Testis (tissue), 3 donors: ENCODE measurements around the gene TAS2R3. TPM values are rescaled to one million over a fixed set of nuclear protein-coding genes. Genes with fewer than 3 reads are reported as not detected.

Experiments used
- DNase-seq: peaks from one replicate; pipeline ENCODE4 v3.0.0-alpha.2; 2019
- H3K27ac ChIP-seq, 2 donors: fragments of 200-600 bp; sonication (generic); one replicate each; pipeline ENCODE4 v1.5.1; 2019
- H3K27me3 ChIP-seq: fragments of 200-600 bp; sonication (generic); one replicate; pipeline ENCODE4 v1.5.1; 2019
- H3K36me3 ChIP-seq: fragments of 200-600 bp; sonication (generic); one replicate; pipeline ENCODE4 v1.5.1; 2017; ENCODE audit warnings: low read depth; ENCODE audit errors: missing control alignments
- H3K4me1 ChIP-seq: fragments of 200-600 bp; sonication (generic); one replicate; pipeline ENCODE4 v1.5.1; 2019
- H3K4me3 ChIP-seq, 2 donors: fragments of 200-600 bp; sonication (generic); one replicate each; pipeline ENCODE4 v1.5.1; 2017 to 2019
- H3K9me3 ChIP-seq: fragments of 200-600 bp; sonication (generic); one replicate; pipeline ENCODE4 v1.5.1; 2017
- POLR2A ChIP-seq: fragments of 450-650 bp; IDR thresholded peaks from one replicate; pipeline ENCODE4 v1.6.1; 2017; ENCODE audit warnings: antibody characterized with exemption, mild to moderate bottlenecking, moderate library complexity
- WGBS, 2 donors: methylation state at CpG; one replicate each; pipeline ENCODE4 v1.1.5; 2018; 5-methylcytosine and 5-hydroxymethylcytosine counted together
- intact Hi-C: fragments of 100-400 bp; cut with DNase I; formaldehyde crosslinking; loops from one replicate; pipeline ENCODE4 v1.15.1; 2023; ENCODE audit warnings: low total_unique reads
- polyA plus RNA-seq: library from polyadenylated mRNA; stranded (reverse); fragments of 350-450 nt; fragmentation: Illumina TruSeq; extraction: RNeasy Lipid Tissue Mini Kit (QIAGEN cat#74804); gene quantifications from one replicate; pipeline ENCODE4 v1.2.3, GENCODE V29; 2014; ENCODE audit warnings: low read depth, low replicate concordance; ENCODE audit not compliant: insufficient read depth
- total RNA-seq, 2 donors: library from RNA; depleted of rRNA; stranded (reverse); fragments of >200 nt; gene quantifications; one replicate each; pipeline ENCODE4 v1.2.3, GENCODE V29; 2016
- TF ChIP-seq, protein P1 (sequence below), 3 experiments: fragments of 450-650 bp in 2 of 3; fragments of 200-600 bp in 1 of 3; sonication (generic) in 1 of 3; IDR thresholded peaks; one replicate each; pipeline ENCODE4 v1.5.1; 2016 to 2019; ENCODE audit warnings: antibody characterized with exemption in 3 of 3, mild to moderate bottlenecking in 2 of 3, moderate library complexity in 1 of 3

The TAS2R3 gene
- total and polyA plus RNA-seq, 3 donors from 2014 or later, result 0.40 to 12.3 (median 10.4) TPM

- peak; percentile 23 for DNase-seq
- H3K27me3 ChIP-seq, result no peaks in the 10 kb centered on the region
- peak overlapping the region; percentile 66 to 88 for H3K27ac ChIP-seq
These were observed 26.6 kb upstream of the TAS2R3 start for GRCh38 chr7:141737118-141737835.

DNA sequence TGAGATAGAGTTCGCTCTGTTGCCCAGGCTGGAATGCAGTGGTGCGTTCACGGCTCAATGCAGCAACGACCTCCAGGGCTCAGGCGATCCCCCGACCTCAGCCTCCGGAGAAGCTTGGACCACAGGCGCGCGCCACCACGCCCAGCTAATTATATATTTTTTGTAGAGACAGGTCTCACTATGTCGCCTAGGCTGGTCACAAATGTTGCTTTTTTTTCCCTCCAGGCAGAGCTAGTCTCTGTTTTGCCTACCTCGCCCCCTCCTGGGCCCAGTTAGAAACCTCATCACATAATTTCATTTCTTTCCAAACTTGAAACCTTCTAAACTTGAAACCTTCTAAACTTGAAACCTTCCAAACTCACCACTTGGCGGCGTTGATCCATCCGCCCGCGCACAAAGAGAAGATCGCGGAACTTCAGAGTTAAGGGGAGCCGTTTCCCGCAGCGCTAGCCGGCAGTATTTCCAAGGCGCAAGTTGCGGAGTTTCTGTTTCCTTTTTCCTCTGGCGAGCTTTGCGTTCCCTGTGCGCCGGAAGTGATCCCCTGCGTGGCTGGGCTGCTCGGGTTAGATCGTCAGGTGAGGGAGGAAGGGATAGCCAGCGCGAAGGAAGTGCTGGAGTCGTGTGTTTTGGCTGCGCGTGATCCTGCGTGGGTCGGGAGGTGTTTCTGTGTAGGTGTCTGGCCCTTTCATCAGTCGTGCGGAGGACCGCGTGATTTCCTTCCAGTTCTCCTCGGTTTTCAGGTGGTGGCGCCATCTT, 25.9 kb upstream of the TAS2R3 start, which contains the start of gene SSBP1:
Gene SSBP1 (plus strand): TSS at position 523 of the 756 bp plus-strand sequence. CDS start 809 bp downstream, outside the sequence.
- no peaks in the 10 kb centered on the region for H3K27me3 ChIP-seq
- peak within 1 kb of the TSS; percentile 66 to 88 for H3K27ac ChIP-seq
- no peaks in the 10 kb centered on the region for H3K9me3 ChIP-seq
- TF ChIP-seq, protein P1, sequence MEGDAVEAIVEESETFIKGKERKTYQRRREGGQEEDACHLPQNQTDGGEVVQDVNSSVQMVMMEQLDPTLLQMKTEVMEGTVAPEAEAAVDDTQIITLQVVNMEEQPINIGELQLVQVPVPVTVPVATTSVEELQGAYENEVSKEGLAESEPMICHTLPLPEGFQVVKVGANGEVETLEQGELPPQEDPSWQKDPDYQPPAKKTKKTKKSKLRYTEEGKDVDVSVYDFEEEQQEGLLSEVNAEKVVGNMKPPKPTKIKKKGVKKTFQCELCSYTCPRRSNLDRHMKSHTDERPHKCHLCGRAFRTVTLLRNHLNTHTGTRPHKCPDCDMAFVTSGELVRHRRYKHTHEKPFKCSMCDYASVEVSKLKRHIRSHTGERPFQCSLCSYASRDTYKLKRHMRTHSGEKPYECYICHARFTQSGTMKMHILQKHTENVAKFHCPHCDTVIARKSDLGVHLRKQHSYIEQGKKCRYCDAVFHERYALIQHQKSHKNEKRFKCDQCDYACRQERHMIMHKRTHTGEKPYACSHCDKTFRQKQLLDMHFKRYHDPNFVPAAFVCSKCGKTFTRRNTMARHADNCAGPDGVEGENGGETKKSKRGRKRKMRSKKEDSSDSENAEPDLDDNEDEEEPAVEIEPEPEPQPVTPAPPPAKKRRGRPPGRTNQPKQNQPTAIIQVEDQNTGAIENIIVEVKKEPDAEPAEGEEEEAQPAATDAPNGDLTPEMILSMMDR (IDR thresholded peaks at IDR 0.05), result peak; percentile 48 to 72 (median 71)
- TF ChIP-seq POLR2A, result no peak
- DNase-seq, result peak; percentile 95
- peak within 1 kb of the TSS; percentile 64 to 78 for H3K4me3 ChIP-seq
- intact Hi-C loops, result no loop called here
- WGBS, 2 donors, result 1 to 2% methylated on average over 46 of the region's 46 CpGs
- H3K36me3 ChIP-seq, result no peaks in the 10 kb centered on the region
- peaks cover 15% of the 10 kb centered on the region for H3K4me1 ChIP-seq

More at GRCh38 chr7:141737118-141737835, 26.6 kb upstream of the TAS2R3 start:
- Histone ChIP-seq H3K9me3 (no peaks in the 10 kb centered on the region), H3K4me3 (peak overlapping the region; percentile 64 to 78), H3K4me1 (peaks cover 15% of the 10 kb centered on the region), H3K36me3 (no peaks in the 10 kb centered on the region)
- intact Hi-C loops, result no loop called here
- no peak for TF ChIP-seq POLR2A
- TF ChIP-seq, protein P1 (IDR thresholded peaks at IDR 0.05), result no peak
- 44 to 54% methylated on average over 11 of the region's 11 CpGs for WGBS, 2 donors

DNA sequence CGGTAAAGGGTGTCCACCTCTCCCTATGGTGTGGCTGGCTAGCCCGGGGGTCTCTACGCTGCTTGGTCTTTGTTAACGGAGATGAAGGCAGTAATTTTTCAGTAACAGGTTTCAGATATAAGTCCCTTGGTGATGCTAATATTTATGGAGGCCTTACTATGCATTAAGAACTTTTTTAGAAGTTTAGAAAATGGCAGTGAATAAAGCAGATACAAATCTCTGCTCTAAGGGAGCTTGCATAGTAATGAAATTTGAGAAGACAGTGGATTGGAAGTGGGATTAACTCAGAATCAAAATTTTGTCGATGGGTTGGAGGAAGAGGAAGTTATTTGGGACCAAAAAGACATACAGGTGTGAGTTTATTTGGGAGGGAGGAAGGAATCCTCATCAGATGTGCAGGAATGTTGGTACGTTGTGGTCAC, 25.3 kb upstream of the TAS2R3 start:
- TF ChIP-seq POLR2A, result no peak
- TF ChIP-seq, protein P1 (IDR thresholded peaks at IDR 0.05), result no peak
- H3K4me3 ChIP-seq, result peak overlapping the region; percentile 64 to 78
- peak overlapping the region; percentile 66 to 88 for H3K27ac ChIP-seq
- H3K9me3 ChIP-seq, result no peaks in the 10 kb centered on the region
- intact Hi-C loops, result no loop called here
- no peaks in the 10 kb centered on the region for H3K27me3 ChIP-seq
- H3K36me3 ChIP-seq, result no peaks in the 10 kb centered on the region
- no peak for DNase-seq
- WGBS, 2 donors, result 1 to 3% methylated on average over 6 of the region's 6 CpGs
- H3K4me1 ChIP-seq, result peaks cover 15% of the 10 kb centered on the region

- no peaks in the 10 kb centered on the region for H3K36me3 ChIP-seq
- H3K9me3 ChIP-seq, result no peaks in the 10 kb centered on the region
- H3K27me3 ChIP-seq, result no peaks in the 10 kb centered on the region
- 55 to 58% methylated on average over 3 of the region's 3 CpGs for WGBS, 2 donors
- intact Hi-C loops, result no loop called here
- DNase-seq, result no peak
- H3K4me3 ChIP-seq, result peak overlapping the region in 1 of 2 donors; percentile 78
- no peak for TF ChIP-seq POLR2A
- TF ChIP-seq, protein P1 (IDR thresholded peaks at IDR 0.05), result no peak
- H3K27ac ChIP-seq, result no peak overlapping the region
- H3K4me1 ChIP-seq, result peaks cover 15% of the 10 kb centered on the region
These were observed 24.6 kb upstream of the TAS2R3 start for GRCh38 chr7:141739250-141739649.
